K562 (cell line): ENCODE results near the gene PDHB. TPM values are rescaled to one million over a fixed set of nuclear protein-coding genes. Genes with fewer than 3 reads are reported as not detected.

Experiments used
- ATAC-seq: fragments of 200-7000 bp; cut with Tn5 transposase; 3 replicates; pipeline ENCODE4 v1.9.1; 2020; ENCODE audit warnings: moderate library complexity
- BruUV-seq: library from RNA; stranded (reverse); fragments of 400-500 nt; replicated peaks from 2 replicates; lab custom pipeline; 2021; lab: Mats Ljungman, UMichigan
- CTCF ChIA-PET: fragments of 300-600 bp; formaldehyde crosslinking; extraction: SDS; loops from one replicate; lab custom pipeline; 2021; ENCODE audit warnings: low intra/inter-chr PET ratio; lab: Yijun Ruan, JAX
- POLR2A ChIA-PET: fragments of 300-600, 350-650 bp; sonication (Branson Sonifier 250); formaldehyde crosslinking; extraction: SDS; loops from one replicate; lab custom pipeline; 2021; ENCODE audit warnings: antibody characterized with exemption, inconsistent platforms; lab: Yijun Ruan, JAX
- DNase-seq, 4 experiments: peaks; one replicate each; pipeline versions ENCODE4 v3.0.0 to v3.0.0-alpha.2; 2011 to 2018; ENCODE audit warnings: low spot score in 3 of 4, mixed read lengths in 3 of 4; ENCODE audit errors: extremely low read depth in 1 of 4
- FAIRE-seq: peaks from 2 replicates; lab custom pipeline; 2011; peaks lifted over from hg19 to GRCh38; lab: Jason Lieb, UNC
- H2AFZ ChIP-seq: 2 replicates; pipeline ENCODE4 v1.6.0; 2011; ENCODE audit warnings: low read depth, low read length, control low read depth, inconsistent platforms
- H3K27ac ChIP-seq: fragments of 200-600 bp; 3 replicates; pipeline ENCODE4 v1.8.0; 2011; ENCODE audit warnings: low read depth, mild to moderate bottlenecking, control low read depth, inconsistent platforms, low read length, moderate library complexity, mixed read lengths; ENCODE audit errors: extremely low read depth
- H3K27me3 ChIP-seq, 2 experiments: fragments of 300-600 bp in 1 of 2; 2 replicates in 1 of 2; 3 replicates in 1 of 2; pipeline versions ENCODE4 v1.6.0 to v1.8.0; 2011; ENCODE audit warnings: inconsistent platforms in 2 of 2, low read length in 2 of 2, mild to moderate bottlenecking in 1 of 2, mixed read lengths in 1 of 2, moderate library complexity in 1 of 2; ENCODE audit not compliant: control insufficient read depth in 2 of 2, insufficient read depth in 2 of 2
- H3K36me3 ChIP-seq: fragments of 300-600 bp; 3 replicates; pipeline ENCODE4 v1.8.0; 2011; ENCODE audit warnings: mild to moderate bottlenecking, low read length, inconsistent platforms; ENCODE audit not compliant: control insufficient read depth, insufficient read depth
- H3K4me1 ChIP-seq, 2 experiments: fragments of 200-600 bp in 1 of 2; replicated peaks in 1 of 2; 2 replicates in 1 of 2; 3 replicates in 1 of 2; pipeline versions ENCODE4 v1.5.1 to v1.8.0; 2011; ENCODE audit warnings: inconsistent platforms in 2 of 2, low read length in 2 of 2, mild to moderate bottlenecking in 1 of 2, mixed read lengths in 1 of 2, moderate library complexity in 1 of 2; ENCODE audit not compliant: control insufficient read depth in 2 of 2, insufficient read depth in 2 of 2
- H3K4me2 ChIP-seq: 2 replicates; pipeline ENCODE4 v1.6.1; 2011; ENCODE audit warnings: low read length, control low read depth, inconsistent platforms, mixed read lengths; ENCODE audit not compliant: insufficient read depth
- H3K4me3 ChIP-seq: fragments of 200-600 bp; sonication (generic), shearing (Covaris generic); 2 replicates; pipeline ENCODE4 v1.5.1; 2016; ENCODE audit warnings: control low read depth, inconsistent platforms
- H3K79me2 ChIP-seq: fragments of 200-600 bp; 3 replicates; pipeline ENCODE4 v1.8.0; 2011; ENCODE audit warnings: low read length, inconsistent platforms; ENCODE audit not compliant: control insufficient read depth, insufficient read depth
- H3K9ac ChIP-seq, 2 experiments: 2 replicates each; pipeline versions ENCODE4 v1.6.0 to v1.6.1; 2011; ENCODE audit warnings: low read depth in 2 of 2, low read length in 2 of 2, control low read depth in 1 of 2, inconsistent platforms in 1 of 2, mild to moderate bottlenecking in 1 of 2, mixed read lengths in 1 of 2; ENCODE audit not compliant: insufficient read depth in 1 of 2
- H3K9me1 ChIP-seq: one replicate; pipeline ENCODE4 v1.6.0; 2011; ENCODE audit warnings: inconsistent platforms, mild to moderate bottlenecking, low read length, moderate library complexity; ENCODE audit not compliant: control insufficient read depth, insufficient read depth
- H3K9me3 ChIP-seq: replicated peaks from 2 replicates; pipeline ENCODE4 v1.5.1; 2011; ENCODE audit warnings: low read depth, low read length, inconsistent platforms; ENCODE audit not compliant: control insufficient read depth, insufficient read depth
- H4K20me1 ChIP-seq: replicated peaks from 2 replicates; pipeline ENCODE4 v1.6.1; 2011; ENCODE audit warnings: low read length, inconsistent platforms, mixed read lengths; ENCODE audit not compliant: control insufficient read depth, insufficient read depth
- EHMT2 ChIP-seq: fragments of 450-650 bp; IDR thresholded peaks from 2 replicates; pipeline ENCODE4 v1.6.1; 2018; ENCODE audit warnings: antibody characterized with exemption
- FOXO4 ChIP-seq: fragments of 450-650 bp; formaldehyde crosslinking; IDR thresholded peaks from 2 replicates; pipeline ENCODE4 v1.4.0; 2020; ENCODE audit warnings: mild to moderate bottlenecking, moderate library complexity
- HLTF ChIP-seq: fragments of 450-650 bp; IDR thresholded peaks from 2 replicates; pipeline ENCODE4 v1.6.1; 2016
- NEUROD1 ChIP-seq: fragments of 150-350 bp; IDR thresholded peaks from 2 replicates; pipeline ENCODE4 v1.6.1; 2014; ENCODE audit warnings: borderline replicate concordance, low read length, low read depth; ENCODE audit not compliant: partially characterized antibody
- PCBP2 ChIP-seq: fragments of 200-400 bp; formaldehyde crosslinking; IDR thresholded peaks from 2 replicates; pipeline ENCODE4 v1.6.1; 2018; ENCODE audit warnings: low read length, low read depth, mild to moderate bottlenecking, moderate library complexity; ENCODE audit not compliant: poor library complexity, severe bottlenecking
- UBTF ChIP-seq, 2 experiments: IDR thresholded peaks; 2 replicates each; pipeline ENCODE4 v1.6.1; 2012; ENCODE audit warnings: improper control_type of control experiment in 2 of 2, low read depth in 2 of 2, low read length in 2 of 2, borderline replicate concordance in 1 of 2
- XRCC3 ChIP-seq: fragments of 450-650 bp; IDR thresholded peaks from 2 replicates; pipeline ENCODE4 v1.6.1; 2017; ENCODE audit warnings: mild to moderate bottlenecking, moderate library complexity
- ZNF184 ChIP-seq: sonication (generic); formaldehyde crosslinking; IDR thresholded peaks from 2 replicates; pipeline ENCODE4 v1.5.0; 2020; ENCODE audit warnings: missing genetic modification reagents
- WGBS: fragments of 100-300 bp; shearing (Covaris generic); methylation state at CpG from one replicate; pipeline ENCODE4 v1.1.6; 2016; ENCODE audit warnings: low coverage, mixed read lengths; ENCODE audit not compliant: insufficient coverage; ENCODE audit errors: missing lambda C conversion rate; 5-methylcytosine and 5-hydroxymethylcytosine counted together
- in situ Hi-C: fragments of 300-500 bp; cut with MboI; formaldehyde crosslinking; loops from 4 replicates; pipeline ENCODE4 v1.15.0; 2018; ENCODE audit warnings: inconsistent platforms, mixed read lengths
- intact Hi-C: fragments of 100-400 bp; cut with micrococcal nuclease; formaldehyde crosslinking; loops from 2 replicates; pipeline ENCODE4 v1.14.2; 2022
- polyA plus RNA-seq, 8 experiments: library from polyadenylated mRNA; depleted of rRNA in 4 of 8; stranded (reverse) in 5 of 8; unstranded in 3 of 8; fragments of >200 nt; fragmentation: Nextera tagmentation in 2 of 8; fragmentation: Illumina TruSeq in 1 of 8; extraction: Ambion mirVana in 2 of 8; extraction: Trizol in 1 of 8; gene quantifications; 2 replicates each; pipeline versions ENCODE4 v1.2.1 to v1.2.3, GENCODE V29; 2011 to 2014; ENCODE audit warnings: inconsistent platforms in 1 of 8, missing spikeins in 1 of 8
- total RNA-seq, 7 experiments: library from RNA; depleted of rRNA in 6 of 7; stranded (reverse); fragments of >200 nt in 6 of 7; fragmentation: Illumina TruSeq in 2 of 7; extraction: Trizol in 2 of 7; gene quantifications; 2 replicates each; pipeline versions ENCODE4 v1.2.1 to v1.2.3, GENCODE V29; 2011 to 2021; ENCODE audit warnings: low replicate concordance in 1 of 7

The PDHB gene
- total and polyA plus RNA-seq, 9 of the 15 experiments (the other 6 are each of a cell fraction or from before 2014, with no cell fraction given): 51.2 to 178 (median 85.2) TPM

- Histone ChIP-seq H3K36me3 (peaks cover 74% of the 10 kb centered on the region; the same call in 2 of the 3 replicates), H3K9me1 (no peaks in the 10 kb centered on the region), H3K9ac (no peak overlapping the region), H3K79me2 (peaks cover 9% of the 10 kb centered on the region), H3K4me1 (no peaks in the 10 kb centered on the region), H2AFZ (no peak overlapping the region), H3K9me3 (no peaks in the 10 kb centered on the region), H4K20me1 (no peaks in the 10 kb centered on the region), H3K27ac (no peak overlapping the region), H3K27me3 (no peaks in the 10 kb centered on the region), H3K4me2 (no peak overlapping the region), H3K4me3 (no peak overlapping the region)
- BruUV-seq: no TSS peak
- ChIA-PET CTCF (interaction anchor here (0.6 kb wide), 1 partner anchor 109 kb away, joined by 3 read pairs; the partner anchor contains the start of gene ACOX2), POLR2A (interaction anchor here (0.6 to 2.1 kb wide), 2 partner anchors 10 to 46 kb away, joined by 3 to 7 read pairs; no protein-coding TSS in a partner anchor)
- DNase-seq: no peak
- TF ChIP-seq UBTF (IDR thresholded peaks at IDR 0.05; ENCODE audit: borderline replicate concordance in 1 of 2, low read depth in 2 of 2, low read length in 2 of 2): no peak
- TF ChIP-seq NEUROD1: no peak
- TF ChIP-seq ZNF184 (CRISPR knock-in tag): no peak
- no peak for TF ChIP-seq EHMT2
- TF ChIP-seq FOXO4 (CRISPR knock-in tag): no peak
- TF ChIP-seq HLTF: no peak
- TF ChIP-seq PCBP2: no peak
- TF ChIP-seq XRCC3: no peak
- in situ Hi-C loops: loop anchor here (5.0 kb wide), 1 partner anchor 104 kb away; no protein-coding TSS in a partner anchor
- no peak for ATAC-seq
- intact Hi-C loops: no loop called here
- WGBS: 80% methylated on average over 7 of the region's 7 CpGs
- no peak for FAIRE-seq
These were observed 5.8 kb downstream of the PDHB start for GRCh38 chr3:58427661-58428361.
